WI38 (cell line): Measurements from ENCODE around the gene LRRC9.

Experiments used
- H3K4me3 ChIP-seq: 2 replicates; pipeline ENCODE4 v1.5.1; 2011; ENCODE audit warnings: low read depth, mild to moderate bottlenecking, control low read depth, low read length
- TF ChIP-seq, protein P1 (sequence below): IDR thresholded peaks from 2 replicates; pipeline ENCODE4 v1.5.1; 2012; ENCODE audit warnings: low read depth, mild to moderate bottlenecking, control low read depth, low read length

Gene LRRC9

DNA sequence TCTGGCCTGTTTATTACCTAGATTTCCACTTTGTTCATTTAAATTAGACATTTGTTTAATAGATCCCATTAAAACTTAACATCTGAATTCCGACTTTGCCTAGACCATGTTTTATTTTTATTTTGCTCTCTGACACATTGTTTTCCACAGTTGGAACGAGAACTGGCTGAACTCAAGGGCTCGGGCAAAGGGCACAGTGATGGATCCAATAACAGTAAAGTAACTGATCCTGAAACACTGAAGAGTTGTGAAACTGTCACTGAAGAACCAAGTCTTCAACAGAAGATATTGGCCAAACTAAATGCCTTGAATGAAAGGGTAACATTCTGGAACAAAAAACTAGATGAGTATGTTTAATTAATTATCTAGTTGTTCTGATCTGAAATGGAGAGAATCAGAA is 39.7 kb downstream of the LRRC9 start:
- TF ChIP-seq, protein P1, sequence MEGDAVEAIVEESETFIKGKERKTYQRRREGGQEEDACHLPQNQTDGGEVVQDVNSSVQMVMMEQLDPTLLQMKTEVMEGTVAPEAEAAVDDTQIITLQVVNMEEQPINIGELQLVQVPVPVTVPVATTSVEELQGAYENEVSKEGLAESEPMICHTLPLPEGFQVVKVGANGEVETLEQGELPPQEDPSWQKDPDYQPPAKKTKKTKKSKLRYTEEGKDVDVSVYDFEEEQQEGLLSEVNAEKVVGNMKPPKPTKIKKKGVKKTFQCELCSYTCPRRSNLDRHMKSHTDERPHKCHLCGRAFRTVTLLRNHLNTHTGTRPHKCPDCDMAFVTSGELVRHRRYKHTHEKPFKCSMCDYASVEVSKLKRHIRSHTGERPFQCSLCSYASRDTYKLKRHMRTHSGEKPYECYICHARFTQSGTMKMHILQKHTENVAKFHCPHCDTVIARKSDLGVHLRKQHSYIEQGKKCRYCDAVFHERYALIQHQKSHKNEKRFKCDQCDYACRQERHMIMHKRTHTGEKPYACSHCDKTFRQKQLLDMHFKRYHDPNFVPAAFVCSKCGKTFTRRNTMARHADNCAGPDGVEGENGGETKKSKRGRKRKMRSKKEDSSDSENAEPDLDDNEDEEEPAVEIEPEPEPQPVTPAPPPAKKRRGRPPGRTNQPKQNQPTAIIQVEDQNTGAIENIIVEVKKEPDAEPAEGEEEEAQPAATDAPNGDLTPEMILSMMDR = no peak

DNA sequence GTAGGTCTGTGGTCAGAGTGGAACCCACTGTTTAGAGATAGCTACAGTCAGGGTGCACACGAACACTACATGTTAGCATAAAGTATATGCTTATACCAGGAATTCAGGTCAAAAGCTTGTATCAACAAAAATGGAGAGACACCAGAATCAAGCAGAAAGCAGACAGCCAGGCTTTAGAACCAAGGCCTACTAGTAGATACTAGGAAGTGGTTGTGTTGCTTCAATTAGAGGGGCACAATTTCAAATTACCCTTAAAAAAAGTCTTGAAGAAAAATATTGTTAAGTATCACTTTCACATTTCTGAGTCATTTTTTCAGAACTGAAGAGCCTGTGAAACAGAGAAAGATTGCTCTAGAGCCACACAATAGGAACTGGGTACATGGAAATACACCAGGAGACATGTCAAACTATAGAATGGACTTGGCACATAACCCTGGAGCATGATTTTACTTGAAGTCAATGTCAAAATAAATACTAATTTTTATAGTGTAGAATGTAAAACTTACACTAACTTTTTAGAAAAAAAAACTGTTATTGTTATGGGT is 41.6 kb downstream of the LRRC9 start:
- TF ChIP-seq, protein P1 = no peak
- no peak overlapping the region for H3K4me3 ChIP-seq

More for the DNA sequence above, 39.7 kb downstream of the LRRC9 start:
- no peak overlapping the region for H3K4me3 ChIP-seq

DNA sequence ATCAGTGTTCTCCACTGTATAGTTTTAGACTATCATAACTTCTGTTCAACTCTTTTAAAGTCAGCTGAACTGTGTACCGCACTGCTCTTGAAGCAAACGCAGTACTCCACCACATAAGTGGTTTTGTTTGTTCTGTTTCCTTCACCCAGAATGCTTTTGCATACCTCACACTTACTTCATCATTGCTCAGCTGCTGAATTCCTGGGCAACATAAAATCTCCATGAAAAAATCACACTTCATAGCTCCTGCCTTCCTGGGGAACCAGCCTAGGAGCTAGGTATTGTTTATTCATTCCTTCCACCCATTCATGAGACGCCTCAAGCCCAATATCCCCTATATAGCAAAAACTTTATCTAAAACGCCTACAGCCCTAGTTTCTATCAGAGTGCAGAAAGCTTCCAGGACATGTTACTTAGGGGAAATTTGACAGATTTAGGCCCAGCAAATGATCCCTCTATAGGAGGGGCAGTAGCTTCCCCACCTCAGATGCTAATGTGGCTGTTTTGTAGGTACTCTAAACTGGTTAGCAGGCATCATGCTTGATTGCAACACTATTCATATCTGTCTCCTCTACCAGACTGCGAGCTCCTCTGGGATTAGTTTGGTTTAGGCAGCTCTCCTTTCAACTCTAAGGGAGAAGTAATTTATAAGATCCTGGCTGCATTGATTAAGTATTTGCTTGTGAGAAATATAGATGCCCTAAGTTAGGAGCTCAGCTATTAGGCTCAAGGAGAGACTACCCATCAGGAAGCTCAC is 44.5 kb downstream of the LRRC9 start:
- TF ChIP-seq, protein P1 = no peak
- no peak overlapping the region for H3K4me3 ChIP-seq

DNA sequence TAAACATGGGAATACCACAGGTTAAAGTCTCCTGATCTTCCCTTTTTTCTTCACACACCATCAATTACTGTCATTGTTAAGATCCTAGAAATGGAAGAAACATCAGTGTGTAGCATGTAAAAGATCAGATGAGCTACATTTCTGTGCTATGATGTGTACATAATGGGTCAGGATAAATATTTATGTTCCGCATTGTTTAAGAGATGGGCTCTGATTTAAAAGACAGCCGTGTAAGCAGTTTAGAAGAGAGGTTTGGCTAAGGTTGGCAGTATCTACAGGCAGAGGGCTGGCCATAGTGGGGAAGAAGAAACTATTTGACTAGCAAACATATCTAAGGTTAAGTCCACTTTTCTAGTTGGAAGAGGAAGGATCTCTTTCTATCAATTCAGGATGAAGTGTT is 49.4 kb downstream of the LRRC9 start:
- TF ChIP-seq, protein P1 = no peak
- H3K4me3 ChIP-seq = no peak overlapping the region

DNA sequence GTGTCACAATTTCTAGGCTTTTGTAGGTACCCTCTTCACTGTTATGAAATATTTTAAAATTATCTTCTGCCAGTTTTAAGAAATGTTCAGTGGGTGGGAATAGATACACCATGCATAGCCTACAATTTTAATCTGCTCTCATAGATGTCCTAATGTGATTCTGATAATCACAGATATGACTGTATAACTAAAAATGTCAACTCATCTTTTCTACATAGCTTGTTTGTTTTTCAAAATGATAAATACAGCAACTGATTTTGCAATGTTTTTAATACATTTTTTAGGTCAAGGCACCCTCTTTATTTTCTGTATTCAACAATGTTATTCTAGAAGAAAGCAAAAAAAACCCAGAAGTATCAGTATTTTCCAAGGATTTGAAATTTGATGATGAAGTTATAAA is 61.6 kb downstream of the LRRC9 start:
- TF ChIP-seq, protein P1 = no peak
- no peak overlapping the region for H3K4me3 ChIP-seq

DNA sequence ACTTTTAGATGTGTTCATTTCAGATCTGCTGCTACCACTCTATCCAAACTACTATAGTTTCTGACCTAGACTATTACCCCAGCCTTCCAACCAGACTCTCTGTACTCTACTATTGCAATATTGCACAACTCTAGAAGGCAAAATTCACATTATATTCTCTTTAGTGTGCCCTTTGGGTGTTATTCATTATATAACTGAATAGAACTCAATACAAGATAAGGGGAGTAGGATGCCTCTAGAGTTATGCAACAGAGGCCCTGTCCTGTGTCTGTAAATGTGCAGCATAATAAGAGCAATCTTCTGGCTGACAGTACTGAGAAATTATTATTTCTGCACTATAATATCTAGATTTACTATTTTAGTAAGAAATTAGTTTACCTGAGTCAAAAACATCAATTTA is 63.1 kb downstream of the LRRC9 start:
- TF ChIP-seq, protein P1 = no peak
- no peak overlapping the region for H3K4me3 ChIP-seq

- H3K4me3 ChIP-seq = no peak overlapping the region
- TF ChIP-seq, protein P1 = no peak
Observed at GRCh38 chr14:59986556-59987059, 66.7 kb downstream of the LRRC9 start.
